Measurements from ENCODE around the gene PLCG2.

Gene PLCG2

DNA sequence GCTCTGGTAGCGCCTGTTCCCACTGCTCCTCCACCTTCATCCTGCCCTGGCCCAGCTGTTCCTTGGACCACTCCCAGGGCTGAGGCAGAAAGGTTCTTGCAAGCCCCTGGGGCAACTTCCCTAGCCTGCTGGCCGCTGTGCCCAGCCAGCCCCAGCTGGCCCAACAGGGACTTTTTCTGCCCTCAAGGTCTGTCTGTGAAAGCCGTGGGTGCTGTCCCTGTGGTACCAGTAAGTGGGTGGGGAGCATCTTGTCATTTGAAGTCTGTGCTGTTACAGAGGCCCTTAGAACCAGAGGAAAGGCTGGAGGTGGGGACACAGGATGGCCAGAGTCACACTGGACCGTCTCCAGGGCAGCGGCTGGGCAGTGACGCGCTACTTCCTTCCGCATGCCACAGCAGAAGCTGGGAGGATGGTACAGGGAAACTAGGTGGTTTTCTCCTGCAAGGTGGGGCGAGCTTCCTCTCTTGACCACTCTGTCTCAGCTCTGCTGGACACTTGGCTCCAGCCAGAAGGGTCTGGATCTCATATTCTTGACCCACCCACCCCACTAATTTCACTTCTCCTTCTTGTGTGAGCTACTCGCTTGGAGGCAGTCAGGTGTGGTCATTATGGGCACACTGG lies 87.8 kb downstream of the PLCG2 start:
- H3K4me3 ChIP-seq (ENCODE audit: low read depth, low read length), result no peak overlapping the region
- ChIA-PET CTCF (no interaction called here), POLR2A (no interaction called here)
- no peak for DNase-seq (ENCODE audit: low read depth, low spot score)
- TF ChIP-seq, protein P1, sequence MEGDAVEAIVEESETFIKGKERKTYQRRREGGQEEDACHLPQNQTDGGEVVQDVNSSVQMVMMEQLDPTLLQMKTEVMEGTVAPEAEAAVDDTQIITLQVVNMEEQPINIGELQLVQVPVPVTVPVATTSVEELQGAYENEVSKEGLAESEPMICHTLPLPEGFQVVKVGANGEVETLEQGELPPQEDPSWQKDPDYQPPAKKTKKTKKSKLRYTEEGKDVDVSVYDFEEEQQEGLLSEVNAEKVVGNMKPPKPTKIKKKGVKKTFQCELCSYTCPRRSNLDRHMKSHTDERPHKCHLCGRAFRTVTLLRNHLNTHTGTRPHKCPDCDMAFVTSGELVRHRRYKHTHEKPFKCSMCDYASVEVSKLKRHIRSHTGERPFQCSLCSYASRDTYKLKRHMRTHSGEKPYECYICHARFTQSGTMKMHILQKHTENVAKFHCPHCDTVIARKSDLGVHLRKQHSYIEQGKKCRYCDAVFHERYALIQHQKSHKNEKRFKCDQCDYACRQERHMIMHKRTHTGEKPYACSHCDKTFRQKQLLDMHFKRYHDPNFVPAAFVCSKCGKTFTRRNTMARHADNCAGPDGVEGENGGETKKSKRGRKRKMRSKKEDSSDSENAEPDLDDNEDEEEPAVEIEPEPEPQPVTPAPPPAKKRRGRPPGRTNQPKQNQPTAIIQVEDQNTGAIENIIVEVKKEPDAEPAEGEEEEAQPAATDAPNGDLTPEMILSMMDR (IDR thresholded peaks at IDR 0.05; ENCODE audit: insufficient read depth, low read length, missing control alignments), result no peak

DNA sequence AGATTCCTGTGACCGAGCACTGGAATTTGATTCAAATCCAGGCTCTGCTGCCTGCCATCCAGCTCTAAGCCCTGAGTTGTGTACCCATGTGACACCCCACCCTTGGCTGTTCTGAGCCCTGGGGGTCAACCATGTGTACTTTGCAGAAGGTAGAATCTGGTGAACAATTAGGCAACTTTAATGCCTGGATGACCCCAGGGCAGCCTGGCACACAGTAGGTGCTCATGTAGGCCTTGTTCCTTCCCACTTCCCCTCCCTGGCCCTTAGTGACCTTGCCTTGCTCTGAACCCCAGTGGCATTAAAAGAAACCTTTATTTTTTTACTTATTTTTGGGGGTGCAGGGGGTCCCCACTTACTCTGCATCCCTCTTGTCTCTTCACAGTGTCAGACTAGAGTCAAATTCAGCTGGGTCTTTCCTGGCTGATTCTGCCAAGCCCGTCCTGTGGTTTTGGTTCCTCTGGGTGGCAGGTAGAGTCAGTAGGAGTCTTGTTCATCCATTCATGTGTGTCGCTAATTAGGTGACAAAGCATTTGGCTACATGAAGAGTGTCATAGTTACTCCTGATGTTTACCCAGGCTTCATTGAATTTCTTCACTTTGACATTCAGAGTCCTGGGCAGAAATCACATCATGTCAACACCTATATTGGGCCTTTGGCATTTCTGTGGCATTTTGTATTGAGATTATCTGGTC lies 89.1 kb downstream of the PLCG2 start:
- ChIA-PET POLR2A (no interaction called here), CTCF (no interaction called here)
- TF ChIP-seq, protein P1 (IDR thresholded peaks at IDR 0.05; ENCODE audit: insufficient read depth, low read length, missing control alignments), result no peak
- no peak overlapping the region for H3K4me3 ChIP-seq (ENCODE audit: low read depth, low read length)
- DNase-seq (ENCODE audit: low read depth, low spot score), result no peak

DNA sequence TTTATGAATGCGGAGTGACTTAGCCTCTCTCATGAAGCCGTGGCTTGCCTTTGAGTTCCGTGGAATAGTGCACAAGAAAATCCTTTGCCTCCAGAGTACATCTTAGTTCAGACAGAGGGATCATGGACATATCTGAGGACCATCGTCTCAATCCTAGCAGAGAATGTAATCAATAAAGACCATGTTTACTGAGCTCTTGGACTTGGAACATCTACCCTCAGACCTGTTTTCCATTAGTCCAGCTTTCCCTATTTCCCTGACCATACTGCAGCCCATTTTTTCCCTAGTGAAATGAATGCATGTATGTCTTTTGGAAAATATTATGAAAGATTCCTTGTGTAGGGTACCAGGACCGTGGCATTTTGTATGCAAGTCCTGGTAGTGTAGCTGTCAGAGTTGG lies 90.2 kb downstream of the PLCG2 start:
- CTCF ChIA-PET, result no interaction called here
- POLR2A ChIA-PET, result no interaction called here
- no peak for DNase-seq (ENCODE audit: low read depth, low spot score)
- no peak overlapping the region for H3K4me3 ChIP-seq (ENCODE audit: low read depth, low read length)
- TF ChIP-seq, protein P1 (IDR thresholded peaks at IDR 0.05; ENCODE audit: insufficient read depth, low read length, missing control alignments), result no peak

DNA sequence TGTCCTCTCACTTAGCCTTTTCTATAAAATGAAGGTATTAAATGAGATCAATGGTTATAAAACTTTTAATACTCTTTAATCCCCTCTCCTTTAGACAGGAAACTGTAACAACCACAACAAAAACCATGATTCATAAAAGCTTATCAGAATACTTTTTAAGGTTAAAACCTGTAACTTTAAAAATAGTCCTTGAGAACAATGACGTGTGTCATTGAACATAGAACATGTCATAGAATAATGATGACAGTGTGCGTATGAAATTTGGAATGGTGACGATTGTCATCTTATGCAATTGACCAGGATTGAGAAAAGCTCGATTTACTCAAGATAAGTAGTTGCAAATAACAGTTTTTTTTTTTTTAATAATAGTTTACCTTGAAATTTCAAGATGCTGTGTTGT lies 94.1 kb downstream of the PLCG2 start:
- TF ChIP-seq, protein P1 (IDR thresholded peaks at IDR 0.05; ENCODE audit: insufficient read depth, low read length, missing control alignments), result no peak
- POLR2A ChIA-PET, result no interaction called here
- no peak for DNase-seq (ENCODE audit: low read depth, low spot score)
- H3K4me3 ChIP-seq (ENCODE audit: low read depth, low read length), result no peak overlapping the region
- CTCF ChIA-PET, result interaction anchor here (0.9 to 4.8 kb wide), 4 partner anchors 11 to 18 kb away, joined by 3 to 44 read pairs (median 11); no protein-coding TSS in a partner anchor

DNA sequence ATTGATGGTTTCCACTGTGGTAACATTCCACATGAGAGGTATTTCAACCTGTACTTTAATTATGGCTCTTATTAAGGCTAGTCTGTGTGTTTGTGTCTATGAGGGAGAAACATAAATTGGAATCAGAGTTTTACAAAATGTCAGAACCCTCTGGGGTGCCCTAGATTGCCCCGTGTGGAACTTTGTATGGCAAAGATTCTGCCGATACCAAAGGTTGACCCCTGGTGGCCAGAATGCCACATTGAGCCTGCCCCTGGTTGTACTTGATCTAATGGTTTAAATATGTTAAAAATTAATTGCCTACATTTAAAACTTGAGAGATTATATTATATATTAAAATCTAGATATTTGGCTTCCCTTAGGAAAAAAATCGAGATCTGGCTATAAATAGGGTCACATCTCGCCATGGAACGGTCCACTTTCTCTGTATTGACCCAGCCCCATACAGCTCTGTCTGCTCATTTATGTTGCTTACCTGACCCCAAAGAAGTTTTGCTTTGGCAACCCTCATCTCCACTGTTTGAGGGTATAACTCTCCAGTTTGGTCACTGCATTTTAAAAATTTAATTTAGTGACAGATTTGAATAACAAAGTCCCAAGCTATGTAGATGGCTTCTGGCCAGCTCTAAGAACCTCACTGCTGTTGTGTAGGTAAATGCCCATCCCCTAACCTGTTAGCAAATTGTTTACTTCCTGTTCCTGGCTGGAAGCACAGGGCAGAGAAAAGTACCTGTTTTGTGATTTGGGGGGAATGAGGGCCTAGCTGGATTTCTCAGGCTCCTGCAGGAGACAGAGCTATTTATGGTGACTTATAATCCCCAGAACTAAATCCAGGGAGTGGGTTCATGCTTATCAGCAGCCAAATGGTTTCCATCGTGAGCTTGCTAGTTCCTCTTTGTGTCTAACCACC lies 95.0 kb downstream of the PLCG2 start:
- CTCF ChIA-PET, result interaction anchor here (1.2 to 4.8 kb wide), 5 partner anchors 12 to 508 kb away, joined by 4 to 44 read pairs (median 8); no protein-coding TSS in a partner anchor
- no peak overlapping the region for H3K4me3 ChIP-seq (ENCODE audit: low read depth, low read length)
- POLR2A ChIA-PET, result no interaction called here
- TF ChIP-seq, protein P1 (IDR thresholded peaks at IDR 0.05; ENCODE audit: insufficient read depth, low read length, missing control alignments), result peak; percentile 74
- no peak for DNase-seq (ENCODE audit: low read depth, low spot score)

DNA sequence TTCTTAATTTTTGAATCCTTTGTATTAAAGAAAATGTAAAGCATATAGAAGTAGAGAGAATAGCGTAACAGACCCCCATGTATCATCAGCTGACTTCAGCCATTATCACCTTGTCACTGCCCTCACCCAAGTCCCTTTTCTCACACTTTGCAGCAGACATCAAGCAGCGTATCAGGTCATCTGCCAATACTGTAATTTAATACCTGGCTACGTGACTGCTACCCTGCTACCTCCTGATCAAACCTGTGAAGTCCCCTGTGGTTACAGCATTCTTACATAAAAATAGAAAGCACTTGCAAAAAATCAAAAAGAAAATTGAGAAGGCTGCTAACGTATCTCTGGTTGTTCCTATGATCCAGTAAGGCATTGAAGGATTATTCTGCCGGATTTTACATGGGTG lies 96.4 kb downstream of the PLCG2 start:
- CTCF ChIA-PET, result interaction anchor here (1.4 to 4.8 kb wide), 2 partner anchors 10 to 14 kb away, joined by 4 to 44 read pairs; no protein-coding TSS in a partner anchor
- POLR2A ChIA-PET, result no interaction called here
- TF ChIP-seq, protein P1 (IDR thresholded peaks at IDR 0.05; ENCODE audit: insufficient read depth, low read length, missing control alignments), result no peak
- DNase-seq (ENCODE audit: low read depth, low spot score), result no peak
- no peak overlapping the region for H3K4me3 ChIP-seq (ENCODE audit: low read depth, low read length)

All from AG04449 (cell line).